ENCODE data around the gene IMMT. TPM values are rescaled to one million over a fixed set of nuclear protein-coding genes. Genes with fewer than 3 reads are reported as not detected.

Gene IMMT
- total and polyA plus RNA-seq, 9 of the 15 experiments (the other 6 are each of a cell fraction or from before 2014, with no cell fraction given): 119 to 294 (median 140) TPM

GRCh38 chr2:86107031-86107430 is 88.2 kb downstream of the IMMT start:
- ChIA-PET POLR2A (interaction anchor here (1.2 to 2.4 kb wide), 5 partner anchors 11 to 97 kb away, joined by 3 to 11 read pairs (median 6); partner anchors contain the start of gene IMMT), CTCF (ENCODE audit: low intra/inter-chr PET ratio) (no interaction called here)
- Histone ChIP-seq H3K4me2 (ENCODE audit: insufficient read depth, low read length) (peak overlapping the region; percentile 93), H3K27me3 (ENCODE audit: control insufficient read depth in 2 of 2, insufficient read depth in 2 of 2, low read length in 2 of 2) (no peaks in the 10 kb centered on the region), H3K36me3 (ENCODE audit: control insufficient read depth, insufficient read depth, low read length) (peaks cover 68% of the 10 kb centered on the region), H3K27ac (ENCODE audit: extremely low read depth, low read depth, low read length) (peak overlapping the region; percentile 82), H3K4me1 (replicated peaks in 1 of 2; ENCODE audit: control insufficient read depth in 2 of 2, insufficient read depth in 2 of 2, low read length in 2 of 2) (peaks cover 0 to 17% of the 10 kb centered on the region in 2 experiments; a peak in 2 of 5 replicates), H2AFZ (ENCODE audit: low read depth, low read length) (no peak overlapping the region), H4K20me1 (replicated peaks; ENCODE audit: control insufficient read depth, insufficient read depth, low read length) (peaks cover 7% of the 10 kb centered on the region; the same call in 1 of the 2 replicates), H3K79me2 (ENCODE audit: control insufficient read depth, insufficient read depth, low read length) (peaks cover 92% of the 10 kb centered on the region), H3K9ac (ENCODE audit: insufficient read depth in 1 of 2, low read depth in 2 of 2, low read length in 2 of 2) (peak overlapping the region; percentile 22 to 92; a peak in 3 of 4 replicates), H3K9me3 (replicated peaks; ENCODE audit: control insufficient read depth, insufficient read depth, low read depth, low read length) (no peaks in the 10 kb centered on the region), H3K9me1 (ENCODE audit: control insufficient read depth, insufficient read depth, low read length) (no peaks in the 10 kb centered on the region), H3K4me3 (peak overlapping the region; percentile 72)
- in situ Hi-C loops (cut with MboI) (no loop called here), intact Hi-C loops (cut with micrococcal nuclease) (loop anchor here (10.0 kb wide), 1 partner anchor 692 kb away; the partner anchor contains the start of genes CAPG and SH2D6)
- no peak for FAIRE-seq
- TF ChIP-seq BDP1 (IDR thresholded peaks at IDR 0.05; ENCODE audit: insufficient read depth, insufficient read length) (no peak), SIN3A (IDR thresholded peaks at IDR 0.05; ENCODE audit: borderline replicate concordance in 2 of 2, control insufficient read depth in 1 of 2, low read depth in 2 of 2, low read length in 2 of 2) (0 out of 4 replicates have a peak, but pooled peaks of 1 of the 2 experiments have one; percentile 35), TAF9B (IDR thresholded peaks at IDR 0.05; ENCODE audit: partially characterized antibody) (peak; percentile 4)
- DNase-seq (ENCODE audit: extremely low read depth in 1 of 4, low spot score in 3 of 4): no peak
- ATAC-seq: no peak
- 2% methylated on average over 5 of the region's 5 CpGs for WGBS (ENCODE audit: insufficient coverage, low coverage, missing lambda C conversion rate)
- BruUV-seq (replicated peaks): TSS peak; percentile 56

Measured in K562 (cell line).